Panc1 (cell line): Measurements from ENCODE around the gene WDR31. TPM values are rescaled to one million over a fixed set of nuclear protein-coding genes. Genes with fewer than 3 reads are reported as not detected.

Source experiments
- ATAC-seq: fragments of 200-7000 bp; cut with Tn5 transposase; 2 replicates; pipeline ENCODE4 v1.9.1; 2020; ENCODE audit warnings: mild to moderate bottlenecking, moderate library complexity
- BruUV-seq: library from RNA; stranded (reverse); fragments of 400-500 nt; replicated peaks from 2 replicates; lab custom pipeline; 2021; lab: Mats Ljungman, UMichigan
- CTCF ChIA-PET: fragments of 300-600 bp; sonication (Branson Sonifier 250); formaldehyde crosslinking; loops from one replicate; lab custom pipeline; 2022; ENCODE audit warnings: antibody characterized with exemption; lab: Charles Lee
- POLR2A ChIA-PET: fragments of 300-600 bp; sonication (Branson Sonifier 250); formaldehyde crosslinking; loops from one replicate; lab custom pipeline; 2022; ENCODE audit warnings: antibody characterized with exemption; lab: Charles Lee
- DNase-seq: peaks from one replicate; pipeline ENCODE4 v3.0.0-alpha.2; 2010; ENCODE audit warnings: low read depth, low spot score
- H3K27ac ChIP-seq: 2 replicates; pipeline ENCODE4 v1.5.1; 2011; ENCODE audit warnings: mild to moderate bottlenecking, low read length, inconsistent platforms
- H3K27me3 ChIP-seq: fragments of 200-500 bp; sonication (Bioruptor generic); 2 replicates; pipeline ENCODE4 v1.6.0; 2014; ENCODE audit warnings: low read length, inconsistent platforms; ENCODE audit not compliant: control insufficient read depth, insufficient read depth
- H3K36me3 ChIP-seq: fragments of 200-500 bp; sonication (Bioruptor generic); 2 replicates; pipeline ENCODE4 v1.5.1; 2014; ENCODE audit warnings: inconsistent platforms, mild to moderate bottlenecking, low read length, moderate library complexity; ENCODE audit not compliant: control insufficient read depth, insufficient read depth
- H3K4me1 ChIP-seq: 2 replicates; pipeline ENCODE4 v1.5.1; 2011; ENCODE audit warnings: inconsistent platforms, mild to moderate bottlenecking, low read length, moderate library complexity; ENCODE audit not compliant: control insufficient read depth, insufficient read depth
- H3K4me3 ChIP-seq, 2 experiments: 2 replicates each; pipeline ENCODE4 v1.5.1; 2011 to 2012; ENCODE audit warnings: low read depth in 2 of 2, low read length in 2 of 2, mild to moderate bottlenecking in 2 of 2, inconsistent platforms in 1 of 2, moderate library complexity in 1 of 2
- H3K9me3 ChIP-seq: fragments of 200-500 bp; sonication (Bioruptor generic); 2 replicates; pipeline ENCODE4 v1.5.1; 2014; ENCODE audit warnings: low read depth, mild to moderate bottlenecking, inconsistent platforms, low read length, moderate library complexity; ENCODE audit not compliant: control insufficient read depth, insufficient read depth
- POLR2AphosphoS5 ChIP-seq: IDR thresholded peaks from 2 replicates; pipeline ENCODE4 v1.6.1; 2012; ENCODE audit warnings: mild to moderate bottlenecking, low read depth, low read length, moderate library complexity
- SIN3A ChIP-seq: IDR thresholded peaks from 2 replicates; pipeline ENCODE4 v1.6.1; 2012; ENCODE audit warnings: low read depth, mild to moderate bottlenecking, low read length, moderate library complexity, borderline replicate concordance; ENCODE audit not compliant: insufficient read depth
- TCF7L2 ChIP-seq: IDR thresholded peaks from 2 replicates; pipeline ENCODE4 v1.6.1; 2011; ENCODE audit warnings: mild to moderate bottlenecking, low read depth, low read length, inconsistent platforms
- in situ Hi-C: cut with HindIII; loops from 2 replicates; pipeline ENCODE4 v1.10.0; 2016; ENCODE audit warnings: low sequenced_read_pairs, low pct_unique_long_range_greater_than_20kb
- intact Hi-C: fragments of 100-400 bp; cut with micrococcal nuclease; formaldehyde crosslinking; loops from one replicate; pipeline ENCODE4 v1.10.0; 2022; ENCODE audit not compliant: unreplicated experiment
- total RNA-seq: library from RNA; stranded (reverse); gene quantifications from one replicate; pipeline ENCODE4 v1.2.1, GENCODE V29; 2021; ENCODE audit not compliant: unreplicated experiment
- TF ChIP-seq, protein P1 (sequence below): fragments of 450-650 bp; IDR thresholded peaks from 2 replicates; pipeline ENCODE4 v1.5.1; 2017; ENCODE audit warnings: mild to moderate bottlenecking
- TF ChIP-seq, protein P2 (sequence below), 2 experiments: IDR thresholded peaks; 2 replicates each; pipeline ENCODE4 v1.6.1; 2011 to 2012; ENCODE audit warnings: low read depth in 2 of 2, control low read depth in 1 of 2, low read length in 1 of 2, mild to moderate bottlenecking in 1 of 2, moderate library complexity in 1 of 2; ENCODE audit not compliant: insufficient read depth in 1 of 2

Gene WDR31
- total RNA-seq, 1 experiment from 2014 or later, result 0.80 TPM

DNA sequence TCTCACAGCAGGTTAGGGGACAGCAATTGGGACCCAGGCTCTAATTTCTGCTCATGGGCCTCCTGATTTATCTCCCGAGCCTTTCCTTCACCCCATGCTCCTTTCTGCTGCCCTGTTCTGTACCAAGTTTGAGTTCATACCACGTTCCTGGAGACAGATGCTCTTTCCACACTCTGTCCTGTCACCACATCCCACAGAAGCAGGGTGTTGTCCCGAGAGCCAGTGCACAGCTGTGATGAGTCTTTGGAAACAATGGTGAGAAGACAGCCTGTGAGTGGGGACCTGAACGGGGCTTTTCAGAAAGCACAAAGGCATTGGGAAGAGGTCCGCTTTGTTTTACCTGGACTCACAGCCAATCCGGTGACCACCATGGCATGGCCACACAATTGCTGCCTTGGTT is 17.4 kb downstream of the WDR31 start:
- Histone ChIP-seq H3K4me1 (no peaks in the 10 kb centered on the region), H3K9me3 (no peaks in the 10 kb centered on the region), H3K4me3 (no peak overlapping the region), H3K27ac (no peak overlapping the region), H3K36me3 (no peaks in the 10 kb centered on the region), H3K27me3 (no peaks in the 10 kb centered on the region)
- in situ Hi-C loops (no loop called here), intact Hi-C loops (no loop called here)
- POLR2A ChIA-PET, result no interaction called here
- DNase-seq (no peak), ATAC-seq (no peak)
- TF ChIP-seq POLR2AphosphoS5, result no peak
- TF ChIP-seq, protein P1, sequence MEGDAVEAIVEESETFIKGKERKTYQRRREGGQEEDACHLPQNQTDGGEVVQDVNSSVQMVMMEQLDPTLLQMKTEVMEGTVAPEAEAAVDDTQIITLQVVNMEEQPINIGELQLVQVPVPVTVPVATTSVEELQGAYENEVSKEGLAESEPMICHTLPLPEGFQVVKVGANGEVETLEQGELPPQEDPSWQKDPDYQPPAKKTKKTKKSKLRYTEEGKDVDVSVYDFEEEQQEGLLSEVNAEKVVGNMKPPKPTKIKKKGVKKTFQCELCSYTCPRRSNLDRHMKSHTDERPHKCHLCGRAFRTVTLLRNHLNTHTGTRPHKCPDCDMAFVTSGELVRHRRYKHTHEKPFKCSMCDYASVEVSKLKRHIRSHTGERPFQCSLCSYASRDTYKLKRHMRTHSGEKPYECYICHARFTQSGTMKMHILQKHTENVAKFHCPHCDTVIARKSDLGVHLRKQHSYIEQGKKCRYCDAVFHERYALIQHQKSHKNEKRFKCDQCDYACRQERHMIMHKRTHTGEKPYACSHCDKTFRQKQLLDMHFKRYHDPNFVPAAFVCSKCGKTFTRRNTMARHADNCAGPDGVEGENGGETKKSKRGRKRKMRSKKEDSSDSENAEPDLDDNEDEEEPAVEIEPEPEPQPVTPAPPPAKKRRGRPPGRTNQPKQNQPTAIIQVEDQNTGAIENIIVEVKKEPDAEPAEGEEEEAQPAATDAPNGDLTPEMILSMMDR, result no peak
- no peak for TF ChIP-seq SIN3A
- TF ChIP-seq TCF7L2, result no peak
- TF ChIP-seq, protein P2, sequence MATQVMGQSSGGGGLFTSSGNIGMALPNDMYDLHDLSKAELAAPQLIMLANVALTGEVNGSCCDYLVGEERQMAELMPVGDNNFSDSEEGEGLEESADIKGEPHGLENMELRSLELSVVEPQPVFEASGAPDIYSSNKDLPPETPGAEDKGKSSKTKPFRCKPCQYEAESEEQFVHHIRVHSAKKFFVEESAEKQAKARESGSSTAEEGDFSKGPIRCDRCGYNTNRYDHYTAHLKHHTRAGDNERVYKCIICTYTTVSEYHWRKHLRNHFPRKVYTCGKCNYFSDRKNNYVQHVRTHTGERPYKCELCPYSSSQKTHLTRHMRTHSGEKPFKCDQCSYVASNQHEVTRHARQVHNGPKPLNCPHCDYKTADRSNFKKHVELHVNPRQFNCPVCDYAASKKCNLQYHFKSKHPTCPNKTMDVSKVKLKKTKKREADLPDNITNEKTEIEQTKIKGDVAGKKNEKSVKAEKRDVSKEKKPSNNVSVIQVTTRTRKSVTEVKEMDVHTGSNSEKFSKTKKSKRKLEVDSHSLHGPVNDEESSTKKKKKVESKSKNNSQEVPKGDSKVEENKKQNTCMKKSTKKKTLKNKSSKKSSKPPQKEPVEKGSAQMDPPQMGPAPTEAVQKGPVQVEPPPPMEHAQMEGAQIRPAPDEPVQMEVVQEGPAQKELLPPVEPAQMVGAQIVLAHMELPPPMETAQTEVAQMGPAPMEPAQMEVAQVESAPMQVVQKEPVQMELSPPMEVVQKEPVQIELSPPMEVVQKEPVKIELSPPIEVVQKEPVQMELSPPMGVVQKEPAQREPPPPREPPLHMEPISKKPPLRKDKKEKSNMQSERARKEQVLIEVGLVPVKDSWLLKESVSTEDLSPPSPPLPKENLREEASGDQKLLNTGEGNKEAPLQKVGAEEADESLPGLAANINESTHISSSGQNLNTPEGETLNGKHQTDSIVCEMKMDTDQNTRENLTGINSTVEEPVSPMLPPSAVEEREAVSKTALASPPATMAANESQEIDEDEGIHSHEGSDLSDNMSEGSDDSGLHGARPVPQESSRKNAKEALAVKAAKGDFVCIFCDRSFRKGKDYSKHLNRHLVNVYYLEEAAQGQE (IDR thresholded peaks at IDR 0.05; ENCODE audit: insufficient read depth in 1 of 2, low read depth in 2 of 2, low read length in 1 of 2), result no peak
- CTCF ChIA-PET, result no interaction called here
- BruUV-seq, result no TSS peak

DNA sequence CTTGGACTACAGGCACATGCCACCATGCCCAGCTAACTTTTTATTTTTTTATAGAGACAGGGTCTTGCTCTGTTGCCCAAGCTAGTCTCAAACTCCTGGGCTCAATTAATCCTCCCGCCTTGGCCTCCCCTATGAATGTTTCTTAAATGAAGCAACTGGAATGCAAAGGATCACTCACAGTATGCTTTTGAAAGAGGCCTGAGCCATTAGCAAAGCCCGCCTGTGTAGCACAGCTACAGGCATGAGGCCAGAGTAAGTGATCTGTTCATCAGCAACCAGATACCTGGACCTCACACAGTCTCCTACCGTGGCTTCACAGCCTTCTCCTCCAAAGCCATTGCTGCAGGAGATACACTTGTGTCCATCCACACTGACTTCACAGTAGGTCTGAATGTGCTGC is 20.0 kb downstream of the WDR31 start:
- H3K9me3 ChIP-seq, result no peaks in the 10 kb centered on the region
- in situ Hi-C loops (no loop called here), intact Hi-C loops (no loop called here)
- no peak for TF ChIP-seq SIN3A
- TF ChIP-seq TCF7L2, result no peak
- TF ChIP-seq, protein P2 (IDR thresholded peaks at IDR 0.05; ENCODE audit: insufficient read depth in 1 of 2, low read depth in 2 of 2, low read length in 1 of 2), result no peak
- TF ChIP-seq, protein P1, result no peak
- no peak for TF ChIP-seq POLR2AphosphoS5
- POLR2A ChIA-PET, result interaction anchor here (0.6 kb wide), 1 partner anchor 45 kb away, joined by 7 read pairs; no protein-coding TSS in a partner anchor
- H3K4me3 ChIP-seq, result no peak overlapping the region
- BruUV-seq, result no TSS peak
- H3K27me3 ChIP-seq, result no peaks in the 10 kb centered on the region
- no peak overlapping the region for H3K27ac ChIP-seq
- ATAC-seq (no peak), DNase-seq (no peak)
- CTCF ChIA-PET, result no interaction called here
- H3K4me1 ChIP-seq, result no peaks in the 10 kb centered on the region
- H3K36me3 ChIP-seq, result no peaks in the 10 kb centered on the region
